GM19438 (cell line): ENCODE data around the gene TMC4.
A peak's percentile ranks its signal among the peaks of the same experiment; 100 is the strongest.
"Not testable (repeated sequence)": the region's sequence is repeated elsewhere in the genome, so short reads cannot be mapped to it uniquely, and the experiment has no call there.

Source experiments
- ATAC-seq: cut with Tn5 transposase; IDR thresholded peaks from one replicate; pipeline ENCODE4 v1.9.1; 2021; ENCODE audit warnings: low read depth; ENCODE audit not compliant: unreplicated experiment

TMC4 gene

DNA sequence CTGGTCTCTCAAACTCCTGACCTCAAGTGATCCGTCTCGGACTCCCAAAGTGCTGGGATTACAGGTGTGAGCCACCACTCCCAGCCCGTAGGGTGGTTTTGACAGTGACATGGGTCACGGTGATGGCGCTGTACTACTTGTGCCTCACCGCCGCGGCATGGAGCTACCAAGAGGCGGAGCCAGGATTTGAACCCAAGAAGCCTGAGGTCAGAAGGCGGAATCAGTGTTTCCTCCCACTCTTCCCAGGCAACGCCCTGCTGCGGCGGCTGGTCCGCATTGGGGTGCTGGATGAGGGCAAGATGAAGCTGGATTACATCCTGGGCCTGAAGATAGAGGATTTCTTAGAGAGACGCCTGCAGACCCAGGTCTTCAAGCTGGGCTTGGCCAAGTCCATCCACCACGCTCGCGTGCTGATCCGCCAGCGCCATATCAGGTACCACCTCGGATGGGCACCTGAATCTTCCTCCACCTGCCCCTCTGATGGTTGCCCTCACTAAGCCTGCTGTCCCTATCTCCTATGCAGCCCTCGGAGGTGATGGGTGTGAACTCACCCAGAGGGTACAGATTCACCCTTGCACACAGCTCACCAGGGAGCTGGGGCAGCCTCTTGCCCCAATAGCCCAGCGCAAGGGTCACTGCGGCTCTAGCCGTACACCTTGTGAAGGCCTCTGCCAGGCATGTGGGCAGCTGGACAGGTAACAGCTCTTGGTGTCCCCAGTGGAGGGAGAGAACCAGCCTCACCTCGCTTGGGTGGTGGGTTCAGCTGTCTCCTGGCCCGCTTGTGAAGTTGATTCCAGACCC lies 33.3 kb upstream of the TMC4 start:
- no peak for ATAC-seq

DNA sequence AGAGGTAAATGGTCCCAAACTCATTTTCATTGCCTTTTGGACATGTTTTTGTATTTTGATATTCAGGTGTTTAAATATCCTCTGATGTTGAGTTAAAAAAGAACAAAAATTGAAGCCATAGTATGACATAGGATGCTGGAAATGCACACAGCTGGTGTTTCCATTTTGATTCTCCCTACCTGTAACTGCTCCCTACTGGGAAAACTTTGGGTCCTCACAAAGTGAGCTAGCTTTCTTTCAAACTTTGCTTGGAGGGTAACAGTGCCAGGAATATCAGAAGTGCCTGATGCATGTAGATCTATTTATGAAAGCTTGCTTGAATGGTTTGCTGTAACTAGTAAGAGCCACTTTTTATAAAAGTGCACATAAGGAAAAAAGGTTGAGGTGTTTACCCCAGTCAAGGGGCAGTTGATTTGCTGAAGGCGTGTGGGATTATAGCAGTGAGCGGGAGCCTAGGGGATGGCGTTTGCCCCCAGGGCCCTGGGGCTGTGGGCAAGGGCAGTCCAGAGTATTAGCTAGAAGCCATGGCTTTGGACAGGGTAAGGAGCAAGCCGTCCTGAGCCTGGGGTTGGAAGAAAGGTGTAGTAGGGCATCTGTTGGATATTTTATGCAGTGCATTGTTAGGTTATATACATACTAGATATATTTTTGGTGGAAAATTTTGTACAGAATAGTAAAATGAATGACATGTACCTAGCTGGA lies 32.0 kb upstream of the TMC4 start:
- ATAC-seq, result no peak

DNA sequence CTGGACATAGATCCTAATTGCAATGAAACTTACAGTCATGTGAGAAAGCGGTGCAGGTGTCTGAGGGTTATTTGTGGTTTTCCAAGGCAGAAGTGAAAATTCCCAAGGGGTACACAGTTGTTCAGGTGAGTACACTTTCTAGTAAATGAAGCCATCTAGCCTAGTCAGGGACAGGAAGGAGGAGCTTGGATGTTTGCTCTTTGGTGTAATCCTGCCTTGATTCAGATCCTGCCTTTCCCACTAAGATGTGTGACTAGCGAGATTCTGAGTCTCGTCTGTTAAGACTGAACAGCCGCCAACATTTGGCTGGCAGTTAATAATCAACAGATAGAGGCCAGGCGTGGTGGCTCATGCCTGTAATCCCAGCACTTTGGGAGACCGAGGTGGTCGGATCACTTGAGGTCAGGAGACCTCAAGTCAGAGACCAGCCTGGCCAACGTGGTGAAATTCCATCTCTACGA lies 30.2 kb upstream of the TMC4 start:
- no peak for ATAC-seq

DNA sequence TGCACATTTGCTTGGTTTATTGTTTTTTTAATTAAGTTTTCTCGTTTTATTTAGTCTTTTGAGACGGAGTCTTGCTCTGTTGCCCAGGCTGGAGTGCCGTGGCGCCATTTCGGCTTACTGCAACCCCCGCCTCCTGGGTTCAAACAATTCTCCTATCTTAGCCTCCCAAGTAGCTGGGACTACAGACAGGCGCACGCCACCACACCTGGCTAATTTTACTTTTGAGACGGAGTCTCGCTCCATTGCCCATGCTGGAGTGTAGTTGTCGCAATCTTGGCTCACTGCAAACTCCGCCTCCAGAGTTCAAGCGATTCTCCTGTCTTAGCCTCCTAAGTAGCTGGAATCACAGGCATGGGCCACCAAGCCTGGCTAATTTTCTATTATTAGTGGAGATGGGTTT lies 29.0 kb upstream of the TMC4 start:
- ATAC-seq, result no peak

DNA sequence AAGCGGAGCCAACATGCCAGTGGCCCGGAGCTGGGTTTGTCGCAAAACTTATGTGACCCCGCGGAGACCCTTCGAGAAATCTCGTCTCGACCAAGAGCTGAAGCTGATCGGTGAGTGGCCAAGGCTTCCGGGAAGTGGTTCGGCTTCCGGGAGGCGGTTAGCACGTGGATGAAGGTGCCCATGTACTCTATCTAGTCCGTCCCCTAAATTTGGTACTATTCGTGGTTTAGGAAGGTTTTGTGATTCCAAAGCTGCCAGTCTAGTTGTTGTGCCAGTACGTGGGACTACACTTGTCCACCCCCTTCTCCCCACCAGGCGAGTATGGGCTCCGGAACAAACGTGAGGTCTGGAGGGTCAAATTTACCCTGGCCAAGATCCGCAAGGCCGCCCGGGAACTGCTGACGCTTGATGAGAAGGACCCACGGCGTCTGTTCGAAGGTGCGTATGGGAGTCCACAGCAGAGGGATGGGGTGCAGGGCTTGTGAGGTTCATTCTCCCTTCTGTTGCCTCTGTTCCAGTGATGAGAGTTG lies 28.3 kb upstream of the TMC4 start:
- ATAC-seq, result no peak

DNA sequence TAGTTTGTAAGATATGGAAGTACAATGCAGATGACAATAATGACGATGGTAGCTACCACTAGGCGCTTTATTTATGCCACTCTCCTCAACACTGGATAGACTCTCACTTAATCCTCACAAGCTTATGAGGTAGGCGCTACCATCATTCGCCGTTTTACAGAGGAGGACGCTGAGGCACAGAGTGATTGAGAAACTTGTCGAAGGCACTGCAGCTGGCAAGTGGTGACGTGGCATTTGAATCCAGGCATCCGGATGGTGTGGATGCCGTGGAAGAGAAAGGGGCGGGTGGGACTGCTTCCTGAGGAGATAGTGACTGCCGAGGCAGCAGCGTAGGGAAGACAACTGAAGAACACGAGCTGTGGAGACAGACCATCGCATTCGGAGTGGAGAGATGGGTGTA lies 26.4 kb upstream of the TMC4 start:
- no peak for ATAC-seq

DNA sequence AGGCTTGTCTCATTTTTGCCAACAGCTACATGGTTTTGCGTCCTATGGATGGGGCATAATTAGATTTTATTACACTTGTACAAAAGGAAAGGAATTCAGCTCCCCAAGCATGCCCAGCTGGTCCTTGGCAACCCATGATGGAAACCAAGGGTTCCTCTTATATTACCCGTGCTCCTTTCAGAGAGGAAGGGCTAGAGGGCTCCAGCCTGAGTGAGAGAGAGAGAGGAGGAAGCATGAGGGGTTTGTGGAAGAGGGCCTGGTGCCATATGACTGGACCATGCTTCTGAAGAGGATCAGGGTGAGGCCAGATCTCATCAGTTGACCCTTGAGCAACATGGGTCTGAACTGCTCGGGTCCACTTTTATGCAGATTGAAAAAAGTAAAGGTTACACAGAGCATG lies 24.2 kb upstream of the TMC4 start:
- ATAC-seq, result no peak

DNA sequence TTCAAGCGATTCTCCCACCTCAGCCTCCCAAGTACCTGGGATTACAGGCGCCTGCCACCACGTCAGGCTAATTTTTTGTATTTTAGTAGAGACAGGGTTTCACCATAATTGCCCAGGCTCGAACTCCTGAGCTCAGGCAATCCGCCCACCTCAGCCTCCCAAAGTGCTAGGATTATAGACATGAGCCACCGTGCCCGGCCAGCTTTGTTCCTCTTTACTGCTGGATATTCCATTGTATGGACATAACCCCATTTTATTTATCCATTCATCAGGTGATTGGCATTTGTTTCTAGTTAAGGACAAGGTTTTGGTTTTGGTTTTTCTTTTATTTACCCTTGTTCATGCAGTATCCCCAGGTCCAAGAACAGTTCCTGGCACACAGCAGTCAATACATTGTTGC lies 23.6 kb upstream of the TMC4 start:
- ATAC-seq, result no peak

DNA sequence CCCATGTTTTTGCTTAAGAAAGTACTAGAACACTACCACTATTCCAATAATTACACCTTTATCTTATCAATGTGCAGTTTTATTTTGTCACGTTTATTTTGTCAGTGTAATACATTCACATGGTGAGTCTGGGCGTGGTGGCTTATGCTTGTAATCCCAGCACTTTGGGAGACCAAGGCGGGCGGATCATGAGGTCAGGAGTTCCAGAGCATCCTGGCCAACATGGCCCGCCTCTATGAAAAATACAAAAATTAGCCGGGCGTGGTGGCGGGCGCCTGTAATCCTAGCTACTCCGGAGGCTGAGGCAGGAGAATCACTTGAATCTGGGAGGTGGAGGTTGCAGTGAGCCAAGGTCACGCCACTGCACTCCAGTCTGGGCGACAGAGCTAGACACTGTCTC lies 21.5 kb upstream of the TMC4 start:
- ATAC-seq, result not testable (repeated sequence)

DNA sequence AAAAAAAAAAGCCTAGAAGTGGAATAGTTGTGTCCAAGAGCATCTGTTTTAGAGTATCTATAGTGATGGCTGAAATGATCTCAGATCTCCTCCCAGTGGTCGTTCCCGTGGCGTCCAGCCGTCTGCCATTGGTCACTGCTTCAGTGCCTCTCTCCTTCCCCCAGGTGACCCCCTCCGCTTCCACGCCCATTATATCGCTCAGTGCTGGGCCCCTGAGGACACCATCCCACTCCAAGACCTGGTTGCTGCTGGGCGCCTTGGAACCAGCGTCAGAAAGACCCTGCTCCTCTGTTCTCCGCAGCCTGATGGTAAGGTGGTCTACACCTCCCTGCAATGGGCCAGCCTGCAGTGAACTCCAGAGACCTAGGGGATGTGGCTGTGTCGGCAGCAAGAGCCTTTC lies 20.1 kb upstream of the TMC4 start:
- ATAC-seq, result no peak

DNA sequence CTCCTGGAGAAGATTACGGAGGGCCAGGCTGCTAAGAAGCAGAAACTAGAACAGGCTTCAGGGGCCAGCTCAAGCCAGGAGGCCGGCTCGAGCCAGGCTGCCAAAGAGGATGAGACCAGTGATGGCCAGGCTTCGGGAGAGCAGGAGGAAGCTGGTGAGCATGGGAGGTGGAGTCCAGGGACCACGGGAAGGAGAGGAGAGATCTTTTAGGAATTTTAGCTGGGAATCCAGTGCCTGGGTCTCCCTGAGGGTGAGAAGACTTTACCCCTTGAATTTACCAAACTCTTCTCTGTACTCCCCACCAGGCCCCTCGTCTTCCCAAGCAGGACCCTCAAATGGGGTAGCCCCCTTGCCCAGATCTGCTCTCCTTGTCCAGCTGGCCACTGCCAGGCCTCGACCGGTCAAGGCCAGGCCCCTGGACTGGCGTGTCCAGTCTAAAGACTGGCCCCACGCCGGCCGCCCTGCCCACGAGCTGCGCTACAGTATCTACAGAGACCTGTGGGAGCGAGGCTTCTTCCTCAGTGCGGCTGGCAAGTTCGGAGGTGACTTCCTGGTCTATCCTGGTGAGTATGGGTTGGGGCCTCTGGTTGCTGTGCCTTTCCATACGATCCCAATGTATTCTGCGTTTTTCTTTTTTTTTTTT lies 19.0 kb upstream of the TMC4 start:
- no peak for ATAC-seq

DNA sequence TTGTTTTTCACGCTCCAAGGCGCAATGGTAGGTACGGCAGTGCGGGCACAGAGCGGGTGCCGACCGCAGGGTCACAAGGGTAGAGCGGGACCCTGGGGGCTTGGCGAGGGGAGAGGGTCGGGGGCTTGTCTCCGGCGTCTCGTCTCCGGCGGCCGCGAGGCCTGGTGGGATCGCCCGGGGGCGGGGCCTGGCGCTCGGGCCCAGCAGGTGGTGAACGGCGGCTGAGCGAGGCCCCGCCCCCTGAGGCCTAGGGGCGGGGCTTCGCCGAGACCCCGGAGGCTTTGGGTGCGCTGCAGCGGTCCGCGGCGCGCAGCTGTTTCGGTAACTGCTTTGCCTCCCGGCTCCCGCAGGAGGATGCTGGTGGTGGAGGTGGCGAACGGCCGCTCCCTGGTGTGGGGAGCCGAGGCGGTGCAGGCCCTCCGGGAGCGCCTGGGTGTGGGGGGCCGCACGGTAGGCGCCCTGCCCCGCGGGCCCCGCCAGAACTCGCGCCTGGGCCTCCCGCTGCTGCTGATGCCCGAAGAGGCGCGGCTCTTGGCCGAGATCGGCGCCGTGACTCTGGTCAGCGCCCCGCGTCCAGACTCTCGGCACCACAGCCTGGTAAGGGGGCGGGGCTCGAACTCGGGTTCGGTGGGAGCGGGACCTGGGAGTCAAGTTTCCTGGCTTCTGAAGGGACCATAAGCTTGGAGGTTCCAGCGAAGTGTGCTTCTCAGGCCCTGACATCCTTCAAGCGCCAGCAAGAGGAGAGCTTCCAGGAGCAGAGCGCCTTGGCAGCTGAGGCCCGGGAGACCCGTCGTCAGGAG lies 18.3 kb upstream of the TMC4 start, which contains the start of gene TSEN34:
Gene TSEN34, plus strand, starts transcription at position 298 of the 800 bp plus-strand sequence. Its CDS starts 57 bp downstream, at position 355.
- no peak for ATAC-seq

DNA sequence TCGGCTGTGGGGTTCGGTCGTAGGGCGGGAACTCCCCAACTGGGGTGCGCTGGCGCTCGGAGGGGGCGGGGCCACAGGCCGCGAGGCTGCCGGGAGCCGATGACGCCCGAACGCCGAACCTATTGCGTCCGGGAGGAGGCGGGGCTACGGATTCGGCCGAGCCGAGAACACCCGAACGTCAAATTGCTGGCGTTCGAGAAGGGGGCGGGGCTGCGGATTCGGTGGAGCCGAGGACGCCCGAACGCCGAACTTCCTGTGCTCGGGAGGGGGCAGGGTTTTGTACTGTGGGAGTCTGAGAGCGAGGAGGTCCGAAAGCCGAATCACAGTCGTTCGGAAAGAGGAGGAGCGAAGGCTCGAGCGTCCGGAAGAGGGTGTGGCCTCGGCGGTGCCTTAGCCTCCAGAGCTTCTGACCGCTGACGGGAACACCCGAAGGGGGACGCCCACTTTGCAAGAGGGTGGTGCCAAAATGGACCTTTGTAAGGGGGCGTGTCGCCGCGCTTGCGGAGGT lies 17.6 kb upstream of the TMC4 start:
- ATAC-seq, result peak; percentile 44

DNA sequence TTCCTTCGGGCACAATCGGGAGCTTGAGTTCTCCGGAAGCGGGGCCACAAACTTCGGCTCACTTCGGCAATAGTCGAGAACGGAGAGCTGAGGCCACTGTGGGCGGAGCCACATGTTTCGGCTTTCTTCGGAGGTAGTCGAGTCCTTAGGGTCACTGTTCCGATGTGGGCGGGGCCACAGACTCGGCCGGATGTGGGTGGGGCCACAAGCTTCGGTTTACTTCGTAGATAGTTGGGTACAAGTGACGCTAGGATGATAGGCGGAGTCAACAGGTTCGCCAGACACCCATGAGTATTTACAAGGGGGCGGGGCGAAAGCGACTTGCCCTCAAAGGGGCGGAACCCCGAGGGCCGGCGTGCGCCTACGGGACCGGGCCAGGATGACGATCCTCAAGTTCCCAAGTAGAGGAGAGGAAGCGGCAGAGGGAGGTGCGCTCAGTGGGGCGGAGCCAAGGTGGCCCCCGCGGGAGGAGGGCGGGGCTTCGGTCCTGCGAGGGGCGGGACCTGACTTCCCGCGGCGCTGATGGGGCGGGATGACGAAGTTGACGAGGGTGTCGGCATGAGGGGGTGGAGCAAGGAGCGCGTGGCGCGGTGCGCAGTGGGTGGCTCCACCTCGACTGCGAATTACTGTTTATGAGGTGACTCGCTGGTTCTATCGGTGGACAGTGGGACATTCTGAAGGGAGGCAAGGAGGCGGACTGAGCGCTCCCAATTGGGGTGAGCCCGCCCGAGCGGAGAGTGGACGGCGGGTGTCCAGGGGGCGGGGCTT lies 17.0 kb upstream of the TMC4 start:
- ATAC-seq, result peak; percentile 42

DNA sequence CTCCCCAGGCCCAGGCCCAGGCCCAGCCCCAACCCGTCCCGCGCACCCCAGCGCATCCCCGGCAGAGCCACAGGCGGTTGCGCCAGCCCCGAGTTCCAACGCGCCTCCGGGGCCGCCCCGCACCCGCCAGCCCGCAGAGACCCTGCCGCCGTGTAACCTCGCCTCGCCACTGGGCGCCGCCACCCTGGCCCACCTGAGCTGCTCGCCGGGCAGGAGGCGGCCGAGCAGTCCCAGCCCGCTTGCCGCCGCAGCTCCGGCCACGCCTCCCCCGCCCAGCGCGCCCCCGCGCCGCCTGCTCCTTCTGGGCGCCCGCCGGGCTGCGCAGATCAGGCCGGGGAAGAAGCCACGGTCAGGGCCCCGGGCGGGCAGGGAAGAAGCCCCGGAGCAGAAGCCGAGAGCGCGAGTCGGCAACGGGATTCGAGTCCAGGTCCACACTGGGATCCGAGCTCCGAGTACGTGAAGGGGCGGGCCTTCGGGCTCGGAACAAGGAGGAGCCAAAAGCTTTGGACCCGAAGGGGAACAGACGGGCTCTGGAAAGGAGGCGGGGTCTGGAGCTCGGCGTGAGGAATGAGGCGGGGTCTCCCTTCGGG lies 16.3 kb upstream of the TMC4 start, which contains the start of gene MBOAT7:
Gene MBOAT7, minus strand, starts transcription at position 436 of the 590 bp plus-strand sequence. CDS start 1,072 bp downstream, outside the sequence.
- ATAC-seq, result peak; percentile 24

DNA sequence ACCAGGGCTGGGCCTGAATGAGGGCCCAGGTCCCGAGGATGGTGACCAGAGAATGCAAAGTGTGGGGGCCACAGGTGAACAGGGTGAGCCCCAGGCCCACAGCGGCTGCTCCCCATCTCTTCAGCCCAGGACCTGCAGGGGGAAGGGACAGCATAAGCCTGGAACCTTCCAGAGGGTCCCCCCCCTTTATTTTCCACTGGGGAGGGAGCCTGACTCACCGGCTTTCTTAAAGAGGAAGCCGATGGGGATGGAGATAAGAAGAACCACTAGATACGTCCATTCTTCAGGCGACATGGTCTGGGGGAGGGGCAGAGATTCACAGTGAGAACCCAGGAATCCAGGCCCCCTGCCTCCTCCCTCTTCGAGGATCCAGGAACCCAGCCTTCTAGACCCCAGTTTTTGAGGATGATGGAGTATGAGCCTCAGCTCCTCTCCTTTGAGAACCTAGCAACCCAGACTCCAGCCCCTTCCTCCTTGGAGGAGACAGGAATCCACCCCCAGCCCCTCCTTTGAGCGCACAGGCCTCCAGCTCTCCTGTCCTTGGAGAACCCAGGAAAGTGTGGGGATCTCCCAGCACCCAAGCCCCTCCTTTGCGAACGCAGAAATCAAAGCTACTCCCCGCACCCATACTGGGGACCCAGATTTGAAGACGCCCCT lies 15.4 kb upstream of the TMC4 start:
- no peak for ATAC-seq

DNA sequence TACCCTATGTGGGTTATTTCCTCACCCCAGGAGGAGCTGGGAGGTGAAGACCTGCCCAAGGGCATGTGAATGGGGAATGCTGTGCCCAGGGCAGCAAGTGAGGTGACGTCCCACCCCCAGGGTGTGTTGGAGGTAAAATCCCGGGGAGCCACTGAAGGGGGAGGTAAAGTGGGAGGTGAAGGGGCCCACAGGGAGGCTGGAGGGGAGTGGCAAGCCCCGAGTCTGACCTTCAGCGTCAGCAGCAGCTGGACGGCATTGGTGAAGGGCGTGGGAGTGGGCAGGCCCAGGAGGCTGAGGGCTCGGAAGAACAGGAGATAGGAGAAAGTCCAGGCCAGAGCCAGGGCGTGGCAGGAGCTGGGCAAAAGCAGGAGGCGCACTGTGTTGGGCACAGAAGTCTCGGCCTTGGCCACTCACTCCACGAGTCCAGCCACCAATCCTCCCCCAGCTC lies 14.0 kb upstream of the TMC4 start:
- ATAC-seq, result no peak

DNA sequence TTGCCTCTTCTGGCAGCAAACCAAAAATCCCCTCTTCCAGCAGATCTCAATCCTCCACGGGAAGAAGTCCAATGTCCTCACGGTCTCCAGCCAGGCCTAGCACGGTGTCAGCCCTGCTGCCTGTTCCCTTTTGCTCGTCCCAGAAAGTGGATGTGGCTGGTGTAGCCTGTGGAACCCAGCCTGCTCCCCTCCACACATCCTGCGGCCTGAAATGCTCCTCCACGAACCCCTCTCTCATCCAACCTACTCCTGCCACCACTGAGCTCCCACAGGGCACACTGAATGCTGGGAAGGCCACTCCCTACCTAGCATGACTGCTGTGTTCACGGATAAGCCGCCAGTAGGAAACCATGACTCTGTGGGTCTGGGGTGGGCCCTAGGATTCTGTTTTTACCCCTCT lies 13.4 kb upstream of the TMC4 start:
- no peak for ATAC-seq
